COR-L47 (cell line): ENCODE results near the gene ZNF784.

Experiments
- DNase-seq: peaks from one replicate; lab custom pipeline; 2025; lab: John Stamatoyannopoulos, UW

Gene ZNF784

GRCh38 chr19:55624109-55625003, at the start of gene ZNF784:
ZNF784 (minus strand) TSS chr19:55624566; CDS start chr19:55624561, 5 bp downstream.
- peak; percentile 96 for DNase-seq

- no peak for DNase-seq
Measured at GRCh38 chr19:55673889-55674288, 49.5 kb upstream of the ZNF784 start.

- DNase-seq = no peak
Measured at GRCh38 chr19:55673465-55673864, 49.1 kb upstream of the ZNF784 start.

- no peak for DNase-seq
Measured at GRCh38 chr19:55672418-55672817, 48.1 kb upstream of the ZNF784 start.

- DNase-seq = no peak
Measured at GRCh38 chr19:55671054-55671378, 46.6 kb upstream of the ZNF784 start.

GRCh38 chr19:55670280-55671053, 46.1 kb upstream of the ZNF784 start:
- peak; percentile 52 for DNase-seq

GRCh38 chr19:55669418-55670279, 45.3 kb upstream of the ZNF784 start:
- no peak for DNase-seq

GRCh38 chr19:55668603-55669348, 44.4 kb upstream of the ZNF784 start:
- DNase-seq = no peak

GRCh38 chr19:55667958-55668357, 43.6 kb upstream of the ZNF784 start:
- DNase-seq = no peak

GRCh38 chr19:55667511-55667910, 43.1 kb upstream of the ZNF784 start:
- no peak for DNase-seq

GRCh38 chr19:55667006-55667381, 42.6 kb upstream of the ZNF784 start:
- DNase-seq = no peak

GRCh38 chr19:55666343-55667005, 42.1 kb upstream of the ZNF784 start:
- no peak for DNase-seq

- DNase-seq = no peak
Measured at GRCh38 chr19:55663846-55664536, 39.6 kb upstream of the ZNF784 start.

GRCh38 chr19:55661826-55662225, 37.5 kb upstream of the ZNF784 start:
- DNase-seq = no peak

GRCh38 chr19:55660991-55661390, 36.6 kb upstream of the ZNF784 start:
- no peak for DNase-seq

GRCh38 chr19:55660404-55660803, 36.0 kb upstream of the ZNF784 start:
- DNase-seq = no peak

GRCh38 chr19:55659822-55660221, 35.5 kb upstream of the ZNF784 start:
- DNase-seq = no peak

- no peak for DNase-seq
Measured at GRCh38 chr19:55658846-55659459, 34.6 kb upstream of the ZNF784 start.

- DNase-seq = no peak
Measured at GRCh38 chr19:55656988-55657747, 32.8 kb upstream of the ZNF784 start.
